ENCODE measurements around the gene GPR39. TPM values are rescaled to one million over a fixed set of nuclear protein-coding genes. Genes with fewer than 3 reads are reported as not detected.

Gene GPR39
- polyA plus RNA-seq, 1 experiment, result 2.9 TPM

- H3K27me3 ChIP-seq (ENCODE audit: control insufficient read depth, insufficient read depth, low read length), result peaks cover 3% of the 10 kb centered on the region
- ChIA-PET POLR2A (no interaction called here), CTCF (no interaction called here)
- peak overlapping the region; percentile 21 for H3K27ac ChIP-seq (ENCODE audit: low read depth, low read length)
- no peak for DNase-seq (ENCODE audit: low read depth, low spot score)
- no peak for TF ChIP-seq CTCF (IDR thresholded peaks at IDR 0.05; ENCODE audit: low read depth, low read length)
- H3K9me3 ChIP-seq (ENCODE audit: control insufficient read depth, insufficient read depth, low read length), result peaks cover 6% of the 10 kb centered on the region; the same call in 1 of the 2 replicates
- H3K4me3 ChIP-seq (ENCODE audit: low read depth, low read length), result no peak overlapping the region
Observed at GRCh38 chr2:132374551-132374950, 42.1 kb upstream of the GPR39 start.

GRCh38 chr2:132374961-132375360, 41.6 kb upstream of the GPR39 start:
- peaks cover 6% of the 10 kb centered on the region; the same call in 1 of the 2 replicates for H3K9me3 ChIP-seq (ENCODE audit: control insufficient read depth, insufficient read depth, low read length)
- no peak for TF ChIP-seq CTCF (IDR thresholded peaks at IDR 0.05; ENCODE audit: low read depth, low read length)
- H3K4me3 ChIP-seq (ENCODE audit: low read depth, low read length), result no peak overlapping the region
- H3K27me3 ChIP-seq (ENCODE audit: control insufficient read depth, insufficient read depth, low read length), result peaks cover 3% of the 10 kb centered on the region
- ChIA-PET POLR2A (no interaction called here), CTCF (no interaction called here)
- DNase-seq (ENCODE audit: low read depth, low spot score), result no peak
- no peak overlapping the region for H3K27ac ChIP-seq (ENCODE audit: low read depth, low read length)

GRCh38 chr2:132381376-132381775, 35.2 kb upstream of the GPR39 start:
- no peak overlapping the region for H3K27ac ChIP-seq (ENCODE audit: low read depth, low read length)
- peaks cover 6% of the 10 kb centered on the region for H3K27me3 ChIP-seq (ENCODE audit: control insufficient read depth, insufficient read depth, low read length)
- TF ChIP-seq CTCF (IDR thresholded peaks at IDR 0.05; ENCODE audit: low read depth, low read length), result no peak
- peaks cover 4% of the 10 kb centered on the region; the same call in 1 of the 2 replicates for H3K9me3 ChIP-seq (ENCODE audit: control insufficient read depth, insufficient read depth, low read length)
- POLR2A ChIA-PET, result no interaction called here
- CTCF ChIA-PET, result no interaction called here
- H3K4me3 ChIP-seq (ENCODE audit: low read depth, low read length), result no peak overlapping the region
- no peak for DNase-seq (ENCODE audit: low read depth, low spot score)

GRCh38 chr2:132383956-132384355, 32.6 kb upstream of the GPR39 start:
- TF ChIP-seq CTCF (IDR thresholded peaks at IDR 0.05; ENCODE audit: low read depth, low read length), result no peak
- no peak for DNase-seq (ENCODE audit: low read depth, low spot score)
- CTCF ChIA-PET, result no interaction called here

GRCh38 chr2:132384491-132385151, 32.0 kb upstream of the GPR39 start:
- ChIA-PET POLR2A (no interaction called here), CTCF (no interaction called here)
- Histone ChIP-seq H3K9me3 (ENCODE audit: control insufficient read depth, insufficient read depth, low read length) (peaks cover 4% of the 10 kb centered on the region; the same call in 1 of the 2 replicates), H3K4me3 (ENCODE audit: low read depth, low read length) (no peak overlapping the region), H3K27ac (ENCODE audit: low read depth, low read length) (no peak overlapping the region), H3K27me3 (ENCODE audit: control insufficient read depth, insufficient read depth, low read length) (peaks cover 6% of the 10 kb centered on the region)
- no peak for DNase-seq (ENCODE audit: low read depth, low spot score)
- TF ChIP-seq CTCF (IDR thresholded peaks at IDR 0.05; ENCODE audit: low read depth, low read length), result no peak

More at GRCh38 chr2:132383956-132384355, 32.6 kb upstream of the GPR39 start:
- no peak overlapping the region for H3K27ac ChIP-seq (ENCODE audit: low read depth, low read length)
- H3K27me3 ChIP-seq (ENCODE audit: control insufficient read depth, insufficient read depth, low read length), result peaks cover 6% of the 10 kb centered on the region
- POLR2A ChIA-PET, result no interaction called here
- no peak overlapping the region for H3K4me3 ChIP-seq (ENCODE audit: low read depth, low read length)
- peaks cover 4% of the 10 kb centered on the region; the same call in 1 of the 2 replicates for H3K9me3 ChIP-seq (ENCODE audit: control insufficient read depth, insufficient read depth, low read length)
